DMS114 treated with DMSO at 0.1 percent for 48 hours (cell line): ENCODE results near the gene IFNG.

Experiments used
- DNase-seq: peaks from one replicate; lab custom pipeline; 2025; ENCODE audit not compliant: unreplicated experiment; lab: John Stamatoyannopoulos, UW

Gene IFNG

DNA sequence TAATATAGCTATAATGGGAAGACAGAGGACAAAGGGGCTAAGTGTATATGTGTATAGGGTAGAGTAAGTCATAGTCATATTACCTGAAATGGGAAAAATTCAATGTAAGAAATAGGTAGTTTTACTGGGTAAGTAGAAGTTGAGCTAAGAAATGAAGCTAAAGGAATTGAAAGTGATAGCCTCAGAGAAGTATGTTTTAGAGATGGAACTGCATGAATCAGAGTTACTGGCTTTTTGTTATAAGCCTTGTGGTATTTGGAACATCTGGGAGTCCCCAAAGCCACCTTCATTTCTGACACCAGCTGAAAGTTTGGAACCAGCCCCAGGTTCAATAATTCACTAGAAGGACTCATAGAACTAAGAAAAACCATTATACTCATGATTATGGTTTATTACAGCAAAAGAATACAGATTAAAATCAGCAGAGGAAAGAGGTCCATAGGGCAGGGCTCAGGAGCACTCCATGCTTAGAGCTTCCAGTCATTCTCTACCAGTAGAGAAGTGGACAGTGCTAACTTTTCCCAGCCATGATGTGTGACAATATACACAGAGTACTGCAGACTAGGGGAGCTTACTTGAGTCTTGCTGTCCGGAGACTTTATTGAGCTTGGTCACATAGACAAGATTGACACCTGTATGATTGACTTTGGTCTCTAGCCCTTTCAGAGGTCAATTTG is 9.8 kb upstream of the IFNG start:
- DNase-seq = no peak

DNA sequence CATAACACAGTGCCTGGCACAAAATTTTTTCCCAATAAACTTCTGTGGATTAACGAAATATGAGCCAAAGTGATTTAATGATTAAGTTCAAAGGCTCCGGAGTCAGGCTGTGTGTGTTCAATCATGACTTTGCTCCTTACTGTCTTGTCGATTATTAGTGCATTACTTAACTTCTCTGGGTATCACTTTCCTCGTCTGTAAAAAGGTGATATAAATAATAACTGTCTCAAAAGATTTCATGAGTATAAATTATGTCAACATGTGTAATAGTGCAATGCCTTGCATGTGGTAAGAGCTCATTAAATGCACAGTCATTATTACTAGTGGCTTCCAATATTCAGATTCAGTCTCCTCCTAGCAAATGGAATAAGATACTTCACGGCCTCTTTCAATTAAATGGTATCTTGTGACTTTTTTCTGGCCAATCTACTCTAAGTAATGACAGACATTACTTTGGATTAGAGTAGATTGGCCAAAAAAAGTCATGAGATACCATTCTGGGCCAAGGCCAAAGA is 6.8 kb upstream of the IFNG start:
- DNase-seq = no peak

DNA sequence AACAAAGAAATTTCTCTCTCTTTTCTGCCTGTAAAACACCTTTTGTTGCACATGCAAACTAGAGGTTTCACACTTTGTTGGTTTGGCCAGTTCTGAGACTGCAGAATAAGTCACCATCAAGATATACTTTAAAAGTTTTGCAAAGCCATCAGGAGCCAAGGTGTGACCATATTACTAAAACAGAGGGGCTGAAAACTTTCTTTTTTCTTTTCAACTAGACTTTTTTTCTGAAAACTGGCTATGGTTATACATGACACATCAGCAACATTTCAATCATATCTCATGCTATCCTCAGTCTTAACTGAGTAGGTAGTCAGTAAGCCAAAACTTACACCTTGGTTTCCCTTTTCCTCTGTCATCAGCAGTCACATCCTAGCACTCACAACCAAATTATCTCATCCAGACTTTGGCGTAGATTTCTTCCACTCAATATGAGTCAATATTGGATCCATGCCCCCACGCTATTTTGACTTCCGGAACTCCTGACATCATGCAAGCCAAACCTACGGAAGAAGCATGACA is 4.1 kb upstream of the IFNG start:
- DNase-seq = no peak

DNA sequence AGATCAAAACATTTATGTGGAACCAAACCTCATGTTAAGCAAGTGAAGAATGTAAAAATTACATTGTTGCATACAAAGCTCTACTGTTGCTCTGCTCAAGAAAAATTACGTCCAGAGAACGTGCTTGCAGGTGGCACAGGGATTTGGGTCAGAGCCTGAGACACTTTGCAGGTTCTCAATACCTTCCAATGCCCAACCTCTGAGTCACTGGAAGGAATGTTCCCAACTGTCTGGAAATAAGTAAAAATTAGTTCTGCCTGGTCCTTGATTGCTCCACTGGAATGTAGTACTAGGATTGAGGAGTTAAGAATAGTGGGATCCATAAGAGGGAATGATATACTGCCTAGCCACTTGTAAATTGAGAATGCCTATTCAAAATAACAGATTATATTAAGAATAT is 2.8 kb upstream of the IFNG start:
- no peak for DNase-seq

DNA sequence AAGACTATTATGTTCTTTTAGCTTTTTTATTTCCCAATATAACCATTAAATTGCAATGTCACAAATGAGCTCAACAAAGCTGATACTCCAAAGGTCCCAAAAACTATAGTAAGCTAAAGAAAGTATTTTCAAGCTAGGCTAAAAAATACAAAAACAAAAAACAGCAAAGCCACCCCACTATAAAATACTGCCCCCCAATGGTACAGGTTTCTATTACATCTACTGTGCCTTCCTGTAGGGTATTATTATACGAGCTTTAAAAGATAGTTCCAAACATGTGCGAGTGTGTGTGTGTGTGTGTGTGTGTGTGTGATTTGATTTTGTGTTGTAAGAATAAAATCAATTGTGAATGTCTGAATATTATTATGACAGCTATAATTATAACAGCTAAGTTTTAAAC is 1.1 kb downstream of the IFNG start:
- DNase-seq = no peak

DNA sequence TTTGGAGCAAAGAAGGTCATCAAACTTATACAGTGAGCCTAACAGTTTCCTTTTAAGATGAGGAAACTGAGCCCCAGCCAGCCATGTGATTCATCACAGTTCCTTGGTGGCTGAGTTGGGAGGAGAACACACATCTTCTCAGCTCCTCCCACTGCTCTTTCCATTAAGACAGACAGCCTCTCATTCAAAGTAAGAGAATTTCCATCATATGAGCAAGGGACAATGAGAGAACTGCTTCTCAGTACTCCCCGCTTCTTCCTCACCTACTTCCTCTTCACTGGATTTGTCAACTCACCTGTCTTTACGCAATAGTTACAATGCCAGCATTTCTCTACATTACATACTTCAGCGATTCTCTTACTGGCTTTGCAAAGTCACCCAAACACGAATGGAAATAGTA is 2.2 kb downstream of the IFNG start:
- DNase-seq = no peak

DNA sequence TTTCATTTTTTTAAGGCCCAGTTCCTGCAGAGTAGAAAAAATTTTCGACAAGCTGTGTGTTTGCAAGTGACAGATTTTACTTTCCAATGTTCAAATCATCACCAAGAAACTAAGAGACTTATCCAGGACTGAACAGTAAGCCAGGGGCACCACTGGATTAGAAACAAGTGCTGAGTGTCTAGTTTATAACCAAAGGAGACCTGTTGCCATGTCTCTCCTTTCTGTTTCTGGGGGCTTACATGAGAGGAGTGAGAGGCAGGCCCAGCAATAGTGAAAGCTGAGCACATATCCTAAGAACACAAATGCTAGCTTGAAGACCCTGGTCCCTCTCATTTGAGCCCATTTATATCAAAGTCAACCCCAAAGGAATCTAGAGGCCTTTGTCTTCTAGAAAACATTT is 2.9 kb downstream of the IFNG start:
- DNase-seq = no peak

DNA sequence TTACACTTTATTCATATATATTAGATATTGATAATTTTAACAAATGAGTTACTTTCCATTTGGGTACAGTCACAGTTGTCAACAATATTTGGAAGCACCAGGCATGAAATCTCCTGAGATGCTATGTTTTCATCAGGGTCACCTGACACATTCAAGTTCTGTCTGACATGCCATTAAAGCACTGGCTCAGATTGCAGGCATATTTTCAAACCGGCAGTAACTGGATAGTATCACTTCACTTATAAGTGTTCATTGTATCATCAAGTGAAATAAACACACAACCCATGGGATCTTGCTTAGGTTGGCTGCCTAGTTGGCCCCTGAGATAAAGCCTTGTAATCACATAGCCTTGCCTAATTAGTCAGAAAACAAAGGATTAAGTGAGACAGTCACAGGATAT is 4.8 kb downstream of the IFNG start:
- DNase-seq = no peak

DNA sequence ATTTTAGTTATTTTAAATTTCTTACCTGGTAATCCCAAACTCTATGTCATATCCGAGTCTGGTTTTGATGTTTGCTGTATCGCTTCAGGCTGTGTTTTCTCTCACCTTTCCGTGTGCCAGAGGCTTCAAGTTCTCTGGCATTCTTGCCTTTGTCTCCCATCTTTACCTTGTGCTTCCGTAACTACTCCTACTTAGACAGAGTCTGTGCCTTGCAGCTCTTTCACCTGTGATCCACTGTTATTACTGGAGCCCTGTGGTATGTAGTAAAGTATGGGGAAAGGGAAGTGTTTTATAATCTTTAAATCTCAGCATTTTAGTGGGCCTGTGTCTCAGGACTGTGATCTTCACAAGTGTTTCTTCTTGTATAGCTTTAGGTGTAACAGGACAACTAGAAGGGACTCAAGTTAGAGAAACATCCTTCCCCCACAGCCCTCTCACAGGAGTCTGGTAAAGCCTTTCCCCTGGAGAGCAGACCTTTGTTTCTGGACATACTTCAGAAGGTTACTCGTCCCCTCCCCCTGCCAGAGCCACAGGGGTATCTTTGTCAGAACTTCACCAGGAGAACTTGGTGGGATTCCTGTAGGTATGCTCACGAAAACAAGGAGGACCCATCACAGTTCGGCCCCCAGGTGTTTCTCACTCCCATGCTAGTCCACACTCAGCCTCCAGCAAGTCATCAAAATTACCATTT is 11.1 kb downstream of the IFNG start:
- no peak for DNase-seq

DNA sequence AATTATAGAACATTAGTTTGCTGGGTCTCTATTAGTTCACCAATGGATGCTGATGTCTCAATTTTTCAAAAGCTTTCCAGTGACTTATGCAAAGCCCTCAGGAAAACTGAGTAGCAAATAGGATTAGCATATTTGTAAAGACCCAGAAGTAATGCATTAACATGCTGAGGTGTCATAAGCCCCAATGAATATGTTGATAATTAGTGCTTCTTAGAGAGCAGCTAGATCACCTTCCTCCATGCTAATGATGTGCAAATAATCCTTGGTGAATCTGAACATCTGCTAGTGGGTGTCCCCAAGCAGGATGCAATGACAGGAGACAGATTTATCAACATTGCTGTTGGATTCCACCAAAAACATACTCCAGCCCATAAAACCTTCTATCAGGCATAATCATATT is 19.0 kb downstream of the IFNG start:
- DNase-seq = no peak

DNA sequence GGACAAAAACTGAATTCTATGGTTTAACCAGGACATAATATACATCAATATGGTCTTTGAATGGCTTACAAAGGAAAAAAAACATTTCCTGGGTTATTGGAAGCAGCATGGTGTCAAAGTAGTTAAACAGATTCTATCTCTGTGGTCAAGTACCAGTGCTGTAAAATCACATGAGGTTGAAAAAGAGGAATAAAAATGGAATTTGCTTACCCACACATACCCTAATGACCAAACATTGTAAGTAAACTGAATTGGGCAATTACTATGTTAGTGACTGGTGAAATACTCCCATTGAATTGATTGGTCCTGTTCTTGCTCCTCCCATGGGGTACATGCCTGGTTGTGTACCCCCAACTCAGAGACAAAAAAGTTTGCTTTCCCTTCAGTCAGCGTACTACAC is 19.6 kb downstream of the IFNG start:
- DNase-seq = no peak

DNA sequence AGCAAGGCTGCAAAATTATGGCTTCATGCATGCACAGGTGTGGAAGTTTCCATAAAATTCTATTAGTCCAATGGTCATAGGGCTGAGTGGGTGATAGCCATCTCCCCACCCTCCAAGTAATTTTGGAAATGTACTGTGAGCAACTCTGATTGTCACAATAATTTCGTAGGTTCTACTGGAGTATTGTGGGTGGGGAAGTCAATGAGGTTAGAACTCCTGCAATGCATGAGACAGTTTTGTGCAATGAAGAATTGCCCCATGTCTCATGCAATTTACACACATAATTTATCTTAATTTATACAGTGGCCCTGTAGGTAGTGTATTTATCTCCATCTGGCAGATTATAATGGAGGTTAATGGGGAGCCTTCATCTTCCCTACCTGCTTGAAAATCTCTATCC is 20.5 kb downstream of the IFNG start:
- DNase-seq = no peak

DNA sequence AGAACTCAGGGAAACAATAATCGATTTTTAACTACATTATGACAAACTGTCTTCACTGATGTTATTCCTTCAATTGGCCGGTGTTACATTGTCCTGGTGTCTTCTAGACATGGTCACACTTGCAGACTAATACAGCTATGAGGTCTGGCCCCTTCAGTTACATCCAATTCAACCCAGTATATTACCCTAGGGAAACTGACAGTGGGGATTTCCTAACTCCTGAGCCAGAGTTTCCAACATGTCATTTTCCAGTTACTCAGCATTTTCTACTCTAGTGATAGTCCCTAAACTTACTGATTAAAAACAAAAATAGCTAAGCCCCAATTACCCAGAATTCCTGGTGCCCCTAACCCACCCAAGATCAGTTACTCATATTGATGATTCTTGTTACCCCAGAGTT is 21.1 kb downstream of the IFNG start:
- no peak for DNase-seq

DNA sequence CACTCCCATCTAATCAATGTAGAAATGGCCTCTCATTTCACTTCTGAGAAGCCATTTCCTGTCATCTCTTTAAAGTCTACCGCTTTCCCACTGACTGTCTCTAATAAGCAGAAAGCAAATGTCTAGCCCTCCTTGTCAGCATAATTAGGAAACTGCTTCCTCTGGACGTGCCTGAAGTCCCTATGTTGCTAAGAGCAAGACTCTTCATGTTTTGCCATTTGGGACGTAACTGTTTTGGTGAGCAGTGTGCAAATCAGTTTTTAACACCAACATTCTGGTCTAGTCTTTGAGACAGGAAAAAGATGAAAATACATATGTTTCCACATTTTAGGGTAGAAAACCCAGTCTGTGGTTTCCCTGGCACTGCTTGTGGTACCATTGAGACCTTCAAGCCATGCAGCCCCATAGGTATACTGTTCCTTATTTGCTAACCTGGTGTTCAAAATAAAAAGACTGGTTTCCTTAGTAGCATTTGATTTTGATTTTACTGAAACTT is 22.2 kb downstream of the IFNG start:
- DNase-seq = no peak

DNA sequence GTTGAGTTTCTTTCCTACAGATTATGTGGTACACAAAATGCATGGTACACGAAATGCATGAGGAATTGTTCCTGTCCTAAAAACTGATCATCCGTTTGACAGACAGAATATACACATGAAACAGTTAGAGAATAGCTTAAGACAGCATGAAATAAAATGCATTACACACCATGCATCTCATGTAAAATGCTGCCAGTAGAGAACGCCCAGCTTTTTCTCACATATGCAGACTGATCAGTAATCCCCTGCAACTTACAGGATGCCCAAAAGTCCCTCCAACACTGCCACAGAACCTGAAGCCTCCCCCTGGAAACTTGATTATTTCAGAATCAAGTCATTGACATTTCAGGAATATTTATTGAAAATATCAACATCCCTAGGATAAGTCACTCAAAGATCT is 24.0 kb downstream of the IFNG start:
- DNase-seq = no peak

DNA sequence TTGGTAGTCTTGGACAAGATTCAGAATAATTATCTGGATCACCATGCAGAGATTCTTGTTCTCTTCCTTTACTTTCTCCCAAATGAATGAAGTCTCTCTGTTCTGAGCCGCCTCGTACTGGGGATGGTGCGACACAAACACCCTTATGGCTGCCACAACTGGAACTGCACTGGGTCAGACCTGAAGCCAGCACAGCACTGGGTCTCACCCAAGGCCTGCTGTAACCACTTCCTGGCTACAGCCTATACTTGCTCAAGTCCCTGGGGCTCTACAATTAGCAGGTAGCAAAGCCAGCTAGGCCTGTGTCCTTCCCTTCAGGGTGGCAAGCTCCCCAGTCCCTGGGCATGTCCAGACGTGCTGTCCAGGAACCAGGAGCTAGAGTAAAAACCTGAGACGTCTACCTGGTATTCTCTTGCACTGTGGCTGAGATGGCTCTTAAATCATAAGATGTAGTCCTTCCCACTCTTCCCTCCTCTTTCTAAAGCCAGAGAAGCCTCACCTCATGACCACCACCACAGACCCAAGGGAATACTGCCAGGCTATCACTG is 27.6 kb downstream of the IFNG start:
- no peak for DNase-seq

DNA sequence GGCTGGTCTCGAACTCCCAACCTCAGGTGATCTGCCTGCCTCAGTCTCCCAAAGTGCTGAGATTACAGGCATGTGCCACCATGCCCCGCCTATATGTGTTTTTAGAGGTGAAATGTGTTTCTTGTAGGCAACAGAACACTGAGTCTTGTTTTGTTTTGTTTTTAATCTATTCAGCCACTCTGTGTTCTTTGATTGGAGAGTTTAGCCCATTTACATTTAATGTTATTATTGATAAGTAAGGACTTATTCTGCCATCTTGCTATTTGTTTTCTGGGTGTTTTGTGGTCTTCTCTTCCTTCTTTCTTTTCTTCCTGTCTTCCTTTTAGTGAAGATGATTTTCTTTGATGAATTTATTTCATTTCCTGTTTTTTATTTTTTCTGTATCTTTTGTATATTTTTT is 29.6 kb downstream of the IFNG start:
- no peak for DNase-seq

DNA sequence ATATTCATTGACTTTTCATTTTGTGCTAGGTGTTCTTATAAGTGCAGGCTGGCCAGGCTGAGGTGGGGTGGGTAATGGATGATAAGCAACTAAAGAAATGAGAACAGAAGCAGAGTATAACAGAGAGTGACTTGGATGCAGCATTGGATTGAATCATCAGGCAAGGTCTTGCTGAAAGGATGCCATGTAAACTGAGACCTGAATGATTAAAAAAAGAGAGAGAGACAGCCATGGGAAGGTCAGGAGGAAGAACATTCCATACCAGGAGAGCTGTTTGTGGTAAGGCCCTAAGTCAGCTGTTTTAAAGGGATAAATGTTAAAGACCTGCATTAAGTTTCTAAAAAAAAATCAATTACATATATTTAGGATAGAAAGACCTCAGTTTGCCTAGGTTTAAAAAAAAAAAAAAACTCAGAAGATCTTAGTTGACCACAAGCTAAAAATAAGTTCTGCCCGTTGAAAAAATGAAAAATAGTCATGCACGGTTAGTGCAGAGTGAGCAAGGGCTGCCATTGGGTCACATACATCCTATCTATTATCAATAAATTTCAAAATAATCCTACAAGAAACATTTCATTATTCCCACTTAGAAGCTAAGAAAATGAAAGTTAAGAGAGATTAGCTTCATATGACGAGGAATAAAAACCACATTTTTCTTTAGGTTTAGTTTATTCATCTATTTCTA is 37.2 kb downstream of the IFNG start:
- no peak for DNase-seq

DNA sequence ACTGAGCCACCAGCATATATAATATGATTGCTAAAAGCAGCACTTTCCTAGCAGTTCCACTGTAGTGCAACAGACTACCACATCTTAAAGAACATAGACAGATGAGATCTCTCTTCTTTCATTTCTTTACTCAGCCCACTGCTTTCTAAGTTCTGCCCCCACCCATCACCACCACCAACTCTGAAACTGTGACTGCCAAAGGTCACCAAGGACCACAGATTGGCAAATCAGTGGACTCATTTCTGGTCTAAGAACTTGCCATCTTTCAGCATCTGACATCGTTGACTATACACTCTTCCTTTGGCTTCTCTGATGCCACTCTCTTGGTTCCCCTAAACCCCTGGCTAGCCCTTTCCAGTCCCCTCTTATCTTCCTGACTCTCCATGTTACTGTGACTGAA is 38.4 kb downstream of the IFNG start:
- DNase-seq = no peak

DNA sequence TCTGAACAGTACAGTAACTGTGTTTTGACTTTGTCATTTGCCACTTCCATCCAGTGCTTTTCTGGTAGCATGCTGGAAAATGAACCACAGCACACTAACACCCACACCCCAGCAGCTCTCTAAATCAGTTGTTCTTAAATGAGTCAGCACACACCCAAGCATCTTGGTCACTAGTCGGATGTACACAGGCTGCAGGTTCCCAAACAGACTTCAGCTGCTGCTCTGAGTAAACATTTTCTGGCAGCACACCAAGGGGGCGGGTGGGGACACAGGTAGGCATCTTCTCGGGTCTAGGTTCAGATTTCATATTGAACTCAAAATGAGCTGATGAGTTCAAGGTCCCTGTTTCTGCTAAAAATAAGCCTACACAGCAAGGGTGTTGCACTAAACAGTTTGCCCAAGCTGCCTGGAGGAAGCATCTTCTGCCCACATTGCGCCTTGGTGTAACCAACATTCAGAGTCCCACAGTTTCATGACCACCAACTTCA is 39.8 kb downstream of the IFNG start:
- DNase-seq = no peak

DNA sequence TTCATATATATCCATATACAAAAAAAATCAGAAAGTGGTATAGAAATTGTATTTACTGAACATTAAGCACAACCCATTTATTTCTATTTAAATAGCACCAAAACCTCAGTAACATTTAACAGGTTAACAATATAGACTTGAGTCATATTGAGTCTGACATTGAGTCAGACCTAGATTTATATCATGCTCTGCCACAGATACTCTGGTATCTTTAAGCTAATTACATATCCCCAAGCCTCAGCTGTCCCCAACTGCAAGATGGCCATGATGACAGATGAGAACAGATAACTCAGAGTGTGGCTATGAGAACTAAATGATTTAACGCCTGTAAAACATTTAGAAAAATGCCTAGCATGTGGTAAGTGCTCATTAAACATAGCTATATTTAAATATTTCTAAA is 40.3 kb downstream of the IFNG start:
- no peak for DNase-seq
